Thoracic aorta (tissue), 2 donors: ENCODE data around the gene CER1. TPM values are rescaled to one million over a fixed set of nuclear protein-coding genes. Genes with fewer than 3 reads are reported as not detected.

ENCODE experiments used
- ATAC-seq: fragments of 150-250 bp; one replicate; pipeline ENCODE4 v1.8.0; 2017; ENCODE audit warnings: low read depth; ENCODE audit not compliant: insufficient number of reproducible peaks, low FRiP score
- DNase-seq: peaks from one replicate; pipeline ENCODE4 v3.0.0-alpha.2; 2020; ENCODE audit warnings: low spot score
- H3K27ac ChIP-seq, 2 donors: fragments of 200-600 bp; sonication (generic); 1 replicate in 1 of 2; 2 replicates in 1 of 2; pipeline ENCODE4 v1.5.1; 2016; ENCODE audit warnings: mild to moderate bottlenecking in 2 of 2, moderate library complexity in 2 of 2
- H3K27me3 ChIP-seq: fragments of 200-600 bp; sonication (generic); replicated peaks from 2 replicates; pipeline ENCODE4 v1.6.0; 2016; ENCODE audit warnings: mild to moderate bottlenecking; ENCODE audit not compliant: insufficient read depth
- H3K36me3 ChIP-seq: fragments of 200-600 bp; sonication (generic); one replicate; pipeline ENCODE4 v1.5.1; 2016
- H3K4me1 ChIP-seq, 2 donors: fragments of 200-600 bp; sonication (generic); 1 replicate in 1 of 2; 2 replicates in 1 of 2; pipeline versions ENCODE4 v1.5.1 to v1.6.0; 2016; ENCODE audit warnings: low read depth in 2 of 2, mild to moderate bottlenecking in 1 of 2; ENCODE audit not compliant: control insufficient read depth in 1 of 2
- H3K4me3 ChIP-seq: fragments of 200-600 bp; sonication (generic); 2 replicates; pipeline ENCODE4 v1.5.1; 2016; ENCODE audit warnings: mild to moderate bottlenecking
- H3K9me3 ChIP-seq: fragments of 200-600 bp; sonication (generic); 2 replicates; pipeline ENCODE4 v1.5.1; 2016
- CTCF ChIP-seq: fragments of 200-600 bp; sonication (generic); IDR thresholded peaks from one replicate; pipeline ENCODE4 v1.5.1; 2019; ENCODE audit warnings: antibody characterized with exemption
- total RNA-seq, 2 donors: library from RNA; depleted of rRNA; stranded (reverse); fragments of >200 nt; gene quantifications; one replicate each; pipeline versions ENCODE4 v1.1.0 to v1.2.3, GENCODE V29; 2016

The CER1 gene
- total RNA-seq, 2 donors from 2014 or later: not detected

- no peak for TF ChIP-seq CTCF
- Histone ChIP-seq H3K27me3 (no peaks in the 10 kb centered on the region), H3K27ac (no peak overlapping the region), H3K9me3 (no peaks in the 10 kb centered on the region), H3K4me3 (no peak overlapping the region), H3K4me1 (no peaks in the 10 kb centered on the region), H3K36me3 (peaks cover 11% of the 10 kb centered on the region)
- ATAC-seq (no peak), DNase-seq (no peak)
Observed at GRCh38 chr9:14744768-14745167, 22.2 kb upstream of the CER1 start.

- H3K27me3 ChIP-seq: no peaks in the 10 kb centered on the region
- no peak overlapping the region for H3K27ac ChIP-seq
- peaks cover 20% of the 10 kb centered on the region for H3K36me3 ChIP-seq
- TF ChIP-seq CTCF: no peak
- no peak for DNase-seq
- ATAC-seq: no peak
- H3K4me1 ChIP-seq: no peaks in the 10 kb centered on the region
- no peaks in the 10 kb centered on the region for H3K9me3 ChIP-seq
- H3K4me3 ChIP-seq: no peak overlapping the region
Observed at GRCh38 chr9:14741369-14741768, 18.8 kb upstream of the CER1 start.

- H3K27me3 ChIP-seq: no peaks in the 10 kb centered on the region
- H3K36me3 ChIP-seq: peaks cover 17% of the 10 kb centered on the region
- H3K9me3 ChIP-seq: no peaks in the 10 kb centered on the region
- TF ChIP-seq CTCF: no peak
- DNase-seq (no peak), ATAC-seq (no peak)
- no peak overlapping the region for H3K27ac ChIP-seq
- H3K4me1 ChIP-seq: no peaks in the 10 kb centered on the region
- no peak overlapping the region for H3K4me3 ChIP-seq
Observed at GRCh38 chr9:14733133-14733532, 10.6 kb upstream of the CER1 start.

GRCh38 chr9:14731294-14731981 lies 8.9 kb upstream of the CER1 start:
- no peak overlapping the region for H3K27ac ChIP-seq
- no peak for DNase-seq
- no peak for ATAC-seq
- peaks cover 6% of the 10 kb centered on the region for H3K36me3 ChIP-seq
- H3K4me1 ChIP-seq: no peaks in the 10 kb centered on the region
- TF ChIP-seq CTCF: no peak
- no peaks in the 10 kb centered on the region for H3K27me3 ChIP-seq
- H3K4me3 ChIP-seq: no peak overlapping the region
- H3K9me3 ChIP-seq: no peaks in the 10 kb centered on the region

GRCh38 chr9:14730461-14730898 lies 7.9 kb upstream of the CER1 start:
- no peak for TF ChIP-seq CTCF
- DNase-seq: no peak
- Histone ChIP-seq H3K4me1 (no peaks in the 10 kb centered on the region), H3K27me3 (no peaks in the 10 kb centered on the region), H3K27ac (no peak overlapping the region), H3K36me3 (no peaks in the 10 kb centered on the region), H3K4me3 (no peak overlapping the region), H3K9me3 (no peaks in the 10 kb centered on the region)
- no peak for ATAC-seq
